GM12878 (cell line): ENCODE results near the gene ANKRD23.

ENCODE experiments used
- BACH1 ChIP-seq: fragments of 450-650 bp; IDR thresholded peaks from 2 replicates; pipeline ENCODE4 v1.6.1; 2017; ENCODE audit warnings: mild to moderate bottlenecking, borderline replicate concordance
- EP300 ChIP-seq, 2 experiments: fragments of 150-350 bp in 1 of 2; IDR thresholded peaks; 2 replicates each; pipeline ENCODE4 v1.6.1; 2011 to 2012; ENCODE audit warnings: low read depth in 2 of 2, low read length in 2 of 2, borderline replicate concordance in 1 of 2, improper control_type of control experiment in 1 of 2, inconsistent platforms in 1 of 2; ENCODE audit not compliant: control insufficient read depth in 1 of 2
- EZH2 ChIP-seq: IDR thresholded peaks from 2 replicates; pipeline ENCODE4 v1.6.1; 2012; ENCODE audit warnings: low read depth, mild to moderate bottlenecking, control low read depth, inconsistent platforms, low read length, borderline replicate concordance; ENCODE audit not compliant: control insufficient read depth
- MEF2A ChIP-seq: IDR thresholded peaks from 2 replicates; pipeline ENCODE4 v1.6.1; 2011; ENCODE audit warnings: low read depth, mild to moderate bottlenecking, low read length, moderate library complexity; ENCODE audit not compliant: insufficient read depth
- MTA2 ChIP-seq: fragments of 450-650 bp; IDR thresholded peaks from 2 replicates; pipeline ENCODE4 v1.6.1; 2016; ENCODE audit warnings: low read depth, mild to moderate bottlenecking, moderate library complexity
- NFIC ChIP-seq: IDR thresholded peaks from 2 replicates; pipeline ENCODE4 v1.6.1; 2012; ENCODE audit warnings: low read depth, mild to moderate bottlenecking, inconsistent platforms, low read length, moderate library complexity
- SP1 ChIP-seq: IDR thresholded peaks from one replicate; pipeline ENCODE4 v1.6.1; 2011; ENCODE audit warnings: low read depth, low read length
- YY1 ChIP-seq: IDR thresholded peaks from 2 replicates; pipeline ENCODE4 v1.6.1; 2011; ENCODE audit warnings: low read depth, mild to moderate bottlenecking, low read length
- TF ChIP-seq, protein P1 (sequence below): IDR thresholded peaks from 2 replicates; pipeline ENCODE4 v1.6.1; 2011; ENCODE audit warnings: borderline replicate concordance, low read depth, mild to moderate bottlenecking, moderate library complexity, mixed read lengths, low read length; ENCODE audit not compliant: insufficient read depth; ENCODE audit errors: extremely low read length
- TF ChIP-seq, protein P2 (sequence below): IDR thresholded peaks from 2 replicates; pipeline ENCODE4 v1.6.1; 2011; ENCODE audit warnings: mild to moderate bottlenecking, low read depth, low read length, moderate library complexity; ENCODE audit not compliant: insufficient replicate concordance
- TF ChIP-seq, protein P3 (sequence below), 3 experiments: IDR thresholded peaks in 2 of 3; conservative IDR thresholded peaks in 1 of 3; 2 replicates each; pipeline ENCODE4 v1.5.1; 2011; ENCODE audit warnings: low read depth in 3 of 3, low read length in 3 of 3, mild to moderate bottlenecking in 3 of 3, control low read depth in 2 of 3, moderate library complexity in 2 of 3, inconsistent platforms in 1 of 3, mixed read lengths in 1 of 3; ENCODE audit not compliant: control insufficient read depth in 2 of 3, insufficient read depth in 1 of 3; ENCODE audit errors: extremely low read depth in 1 of 3

DNA sequence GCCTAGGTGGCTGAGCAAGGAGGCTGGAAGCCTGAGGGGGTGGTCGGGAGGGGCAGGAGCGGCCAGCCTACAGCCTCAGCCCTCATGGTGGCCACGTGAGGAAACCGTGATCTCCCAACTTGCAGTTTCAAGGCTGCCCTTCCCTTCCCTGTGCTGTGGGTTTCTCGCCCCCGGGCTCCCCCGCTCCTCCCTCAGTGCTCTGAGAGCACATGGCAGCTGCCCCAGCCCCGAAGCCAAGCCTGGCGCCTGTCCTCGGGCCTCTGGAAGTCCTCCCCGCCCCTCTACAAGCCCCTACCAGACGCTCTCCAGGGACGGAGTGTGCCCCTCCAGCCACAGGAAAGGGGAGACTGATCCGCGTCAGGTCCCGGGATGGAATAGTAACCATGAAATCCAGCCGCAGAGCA is 586 bp upstream of the ANKRD23 start:
- no peak for TF ChIP-seq SP1
- TF ChIP-seq, protein P1, sequence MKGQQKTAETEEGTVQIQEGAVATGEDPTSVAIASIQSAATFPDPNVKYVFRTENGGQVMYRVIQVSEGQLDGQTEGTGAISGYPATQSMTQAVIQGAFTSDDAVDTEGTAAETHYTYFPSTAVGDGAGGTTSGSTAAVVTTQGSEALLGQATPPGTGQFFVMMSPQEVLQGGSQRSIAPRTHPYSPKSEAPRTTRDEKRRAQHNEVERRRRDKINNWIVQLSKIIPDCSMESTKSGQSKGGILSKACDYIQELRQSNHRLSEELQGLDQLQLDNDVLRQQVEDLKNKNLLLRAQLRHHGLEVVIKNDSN, result no peak
- TF ChIP-seq, protein P2, sequence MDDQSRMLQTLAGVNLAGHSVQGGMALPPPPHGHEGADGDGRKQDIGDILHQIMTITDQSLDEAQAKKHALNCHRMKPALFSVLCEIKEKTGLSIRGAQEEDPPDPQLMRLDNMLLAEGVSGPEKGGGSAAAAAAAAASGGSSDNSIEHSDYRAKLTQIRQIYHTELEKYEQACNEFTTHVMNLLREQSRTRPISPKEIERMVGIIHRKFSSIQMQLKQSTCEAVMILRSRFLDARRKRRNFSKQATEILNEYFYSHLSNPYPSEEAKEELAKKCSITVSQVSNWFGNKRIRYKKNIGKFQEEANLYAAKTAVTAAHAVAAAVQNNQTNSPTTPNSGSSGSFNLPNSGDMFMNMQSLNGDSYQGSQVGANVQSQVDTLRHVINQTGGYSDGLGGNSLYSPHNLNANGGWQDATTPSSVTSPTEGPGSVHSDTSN, result no peak
- no peak for TF ChIP-seq YY1
- TF ChIP-seq MEF2A, result no peak
- TF ChIP-seq BACH1, result no peak
- TF ChIP-seq, protein P3, sequence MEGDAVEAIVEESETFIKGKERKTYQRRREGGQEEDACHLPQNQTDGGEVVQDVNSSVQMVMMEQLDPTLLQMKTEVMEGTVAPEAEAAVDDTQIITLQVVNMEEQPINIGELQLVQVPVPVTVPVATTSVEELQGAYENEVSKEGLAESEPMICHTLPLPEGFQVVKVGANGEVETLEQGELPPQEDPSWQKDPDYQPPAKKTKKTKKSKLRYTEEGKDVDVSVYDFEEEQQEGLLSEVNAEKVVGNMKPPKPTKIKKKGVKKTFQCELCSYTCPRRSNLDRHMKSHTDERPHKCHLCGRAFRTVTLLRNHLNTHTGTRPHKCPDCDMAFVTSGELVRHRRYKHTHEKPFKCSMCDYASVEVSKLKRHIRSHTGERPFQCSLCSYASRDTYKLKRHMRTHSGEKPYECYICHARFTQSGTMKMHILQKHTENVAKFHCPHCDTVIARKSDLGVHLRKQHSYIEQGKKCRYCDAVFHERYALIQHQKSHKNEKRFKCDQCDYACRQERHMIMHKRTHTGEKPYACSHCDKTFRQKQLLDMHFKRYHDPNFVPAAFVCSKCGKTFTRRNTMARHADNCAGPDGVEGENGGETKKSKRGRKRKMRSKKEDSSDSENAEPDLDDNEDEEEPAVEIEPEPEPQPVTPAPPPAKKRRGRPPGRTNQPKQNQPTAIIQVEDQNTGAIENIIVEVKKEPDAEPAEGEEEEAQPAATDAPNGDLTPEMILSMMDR (IDR thresholded peaks at IDR 0.05 in 2 of 3, conservative IDR thresholded peaks at IDR 0.05 in 1 of 3; ENCODE audit: control insufficient read depth in 2 of 3, extremely low read depth in 1 of 3, insufficient read depth in 1 of 3, low read depth in 3 of 3, low read length in 3 of 3), result no peak
- no peak for TF ChIP-seq MTA2
- no peak for TF ChIP-seq EP300 (IDR thresholded peaks at IDR 0.05; ENCODE audit: borderline replicate concordance in 1 of 2, control insufficient read depth in 1 of 2, low read depth in 2 of 2, low read length in 2 of 2)
- TF ChIP-seq EZH2, result no peak
- no peak for TF ChIP-seq NFIC
